ENCODE measurements around the gene KRTAP9-4.

Gene KRTAP9-4

DNA sequence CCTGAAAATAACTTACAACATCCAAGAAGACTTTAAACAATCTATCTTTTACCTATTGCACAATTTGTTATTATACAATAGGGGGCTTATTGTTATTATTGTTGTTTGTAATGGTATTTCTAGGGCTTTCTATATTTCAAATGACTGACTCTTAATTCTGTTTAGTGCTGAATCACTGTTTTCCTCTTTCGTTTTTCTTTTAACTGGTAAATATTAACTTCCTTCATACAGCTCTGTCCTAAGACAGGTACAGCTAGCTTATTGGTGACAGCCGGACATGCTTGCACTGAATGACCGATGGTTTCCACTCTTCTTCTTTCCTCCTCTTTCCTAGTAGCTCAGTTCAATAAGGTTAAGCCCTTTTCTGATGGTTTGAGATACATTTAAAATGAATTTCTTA, 37.6 kb downstream of the KRTAP9-4 start:
- Mint-ChIP-seq H3K36me3 (ENCODE audit: low read depth) (no peaks in the 10 kb centered on the region), H3K9me3 (no peaks in the 10 kb centered on the region), H3K27me3 (ENCODE audit: low read depth) (peaks cover 16% of the 10 kb centered on the region), H3K4me3 (no peak overlapping the region), H3K4me1 (ENCODE audit: low read depth) (no peaks in the 10 kb centered on the region), H3K27ac (no peak overlapping the region)

DNA sequence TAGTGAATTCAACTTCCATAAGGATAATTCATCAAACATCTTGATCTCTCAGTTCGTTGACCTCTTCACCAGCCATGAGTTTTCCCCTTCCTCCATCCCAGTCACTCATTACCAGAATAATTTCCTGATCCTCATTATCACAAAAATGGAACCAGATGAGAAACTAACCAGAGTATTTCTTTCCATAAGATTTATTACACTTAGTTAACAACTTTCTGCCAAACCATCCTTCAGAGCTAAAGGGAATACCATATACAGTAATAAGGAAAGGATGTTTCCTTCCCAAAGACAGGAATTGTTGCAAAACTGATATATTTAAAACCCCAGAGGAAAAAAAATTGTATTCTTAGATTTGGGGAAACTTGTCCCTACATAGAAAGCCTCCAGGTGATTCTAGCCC, 44.5 kb downstream of the KRTAP9-4 start:
- H3K27ac Mint-ChIP-seq, result no peak overlapping the region
- no peaks in the 10 kb centered on the region for H3K36me3 Mint-ChIP-seq (ENCODE audit: low read depth)
- peaks cover 20% of the 10 kb centered on the region for H3K27me3 Mint-ChIP-seq (ENCODE audit: low read depth)
- H3K4me1 Mint-ChIP-seq (ENCODE audit: low read depth), result no peaks in the 10 kb centered on the region
- H3K4me3 Mint-ChIP-seq, result no peak overlapping the region
- no peaks in the 10 kb centered on the region for H3K9me3 Mint-ChIP-seq

DNA sequence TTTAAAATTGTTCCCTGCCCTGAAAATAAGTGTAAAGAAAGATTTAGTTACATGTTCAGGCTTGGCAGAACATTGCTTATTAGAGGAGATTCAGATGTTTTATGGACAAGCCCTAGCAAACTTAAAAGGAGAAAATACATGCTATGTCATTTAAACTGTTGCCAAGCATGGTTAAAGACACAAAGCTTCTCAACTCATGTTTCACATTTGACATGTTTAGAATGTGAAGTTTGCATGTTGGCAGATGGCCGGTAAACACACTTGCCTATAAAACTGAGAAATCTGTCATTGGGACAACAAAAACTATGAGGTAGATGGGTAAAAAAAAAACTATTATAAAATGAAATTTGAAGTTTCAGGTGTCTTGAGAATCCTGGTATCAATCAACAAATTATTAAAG, 47.4 kb downstream of the KRTAP9-4 start:
- no peaks in the 10 kb centered on the region for H3K4me1 Mint-ChIP-seq (ENCODE audit: low read depth)
- H3K27me3 Mint-ChIP-seq (ENCODE audit: low read depth), result peaks cover 15% of the 10 kb centered on the region
- no peak overlapping the region for H3K27ac Mint-ChIP-seq
- H3K9me3 Mint-ChIP-seq, result no peaks in the 10 kb centered on the region
- no peaks in the 10 kb centered on the region for H3K36me3 Mint-ChIP-seq (ENCODE audit: low read depth)
- no peak overlapping the region for H3K4me3 Mint-ChIP-seq

DNA sequence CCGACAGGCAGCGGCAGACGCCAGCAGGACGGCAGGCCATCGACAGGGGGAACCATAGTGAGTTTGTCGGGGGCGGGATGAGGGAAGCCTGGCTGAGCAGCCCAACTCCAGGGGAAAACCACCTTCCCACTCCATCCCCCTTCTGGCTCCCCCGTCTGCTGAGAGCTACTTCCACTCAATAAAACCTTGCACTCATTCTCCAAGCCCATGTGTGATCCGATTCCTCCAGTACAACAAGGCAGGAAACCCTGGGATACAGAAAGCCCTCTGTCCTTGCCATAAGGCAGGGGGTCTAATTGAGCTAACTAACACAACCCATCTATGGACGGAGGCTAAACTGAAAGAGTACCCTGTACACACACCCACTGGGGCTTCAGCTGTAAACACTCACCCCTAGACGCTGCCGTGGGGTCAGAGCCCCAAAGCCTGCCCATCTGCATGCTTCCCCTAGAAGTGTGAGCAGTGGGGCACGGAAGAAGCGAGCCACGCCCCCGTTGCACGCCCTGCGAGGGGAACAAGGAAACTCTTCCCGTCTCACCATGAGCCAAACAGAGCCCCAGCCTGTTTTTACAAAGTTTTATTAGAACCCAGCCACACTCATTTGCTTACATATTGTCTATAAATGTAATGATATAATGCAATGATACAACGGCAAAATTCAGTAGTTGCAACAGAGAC, 49.1 kb downstream of the KRTAP9-4 start:
- Mint-ChIP-seq H3K4me3 (no peak overlapping the region), H3K27me3 (ENCODE audit: low read depth) (peaks cover 14% of the 10 kb centered on the region), H3K4me1 (ENCODE audit: low read depth) (no peaks in the 10 kb centered on the region), H3K9me3 (no peaks in the 10 kb centered on the region), H3K27ac (no peak overlapping the region), H3K36me3 (ENCODE audit: low read depth) (no peaks in the 10 kb centered on the region)

All from T-helper 1 cell treated with Interleukin-12 subunit alpha and Interleukin-12 subunit beta and Interleukin-4 antibody, amounts not matched to agents 30 μg/mL and 1 μg/mL, for 36 hours (primary cell).